Uterus (tissue), 2 donors: ENCODE measurements around the gene PIAS1.

Source experiments
- CTCF ChIP-seq, 4 experiments: fragments of 200-600 bp in 2 of 4; fragments of 450-650 bp in 2 of 4; sonication (generic) in 2 of 4; IDR thresholded peaks; one replicate each; pipeline ENCODE4 v1.5.1; 2016 to 2019; ENCODE audit warnings: antibody characterized with exemption in 4 of 4, mild to moderate bottlenecking in 2 of 4, moderate library complexity in 1 of 4
- POLR2A ChIP-seq, 2 donors: fragments of 450-650 bp; IDR thresholded peaks; one replicate each; pipeline ENCODE4 v1.6.1; 2016; ENCODE audit warnings: antibody characterized with exemption in 2 of 2, mild to moderate bottlenecking in 1 of 2, moderate library complexity in 1 of 2

DNA sequence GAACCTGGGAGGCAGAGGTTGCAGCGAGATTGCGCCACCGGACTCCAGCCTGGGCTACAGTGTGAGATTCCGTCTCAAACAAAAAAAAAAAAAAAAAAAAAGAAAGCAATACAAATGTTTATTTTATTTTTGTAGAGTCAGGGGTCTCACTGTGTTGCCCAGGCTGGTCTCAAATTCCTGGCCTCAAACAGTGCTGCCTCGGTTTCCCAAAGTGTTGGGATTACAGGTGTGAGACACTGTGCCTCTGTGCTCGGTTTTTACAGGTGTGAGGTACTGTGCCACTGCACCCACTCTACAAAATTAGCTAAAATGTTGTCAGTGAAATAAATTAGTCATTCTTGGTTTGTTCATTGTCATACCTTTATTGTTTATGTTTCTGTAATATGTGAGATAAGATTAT lies 5.5 kb downstream of the PIAS1 start:
- no peak for TF ChIP-seq CTCF (IDR thresholded peaks at IDR 0.05)
- TF ChIP-seq POLR2A (IDR thresholded peaks at IDR 0.05): no peak
